ENCODE measurements around the gene GALR1. TPM values are rescaled to one million over a fixed set of nuclear protein-coding genes. Genes with fewer than 3 reads are reported as not detected.

GALR1 gene
- polyA plus RNA-seq, 1 of the 3 experiments (the other 2 are of a cell fraction), result not detected

GRCh38 chr18:77209587-77209986 lies 40.1 kb upstream of the GALR1 start:
- no peak overlapping the region for H3K4me2 ChIP-seq
- no peaks in the 10 kb centered on the region for H3K36me3 ChIP-seq (replicated peaks in 1 of 2; ENCODE audit: control insufficient read depth in 1 of 2, insufficient read depth in 2 of 2, low read length in 1 of 2)
- H3K4me1 ChIP-seq (ENCODE audit: control insufficient read depth in 1 of 2, insufficient read depth in 2 of 2, low read depth in 1 of 2, low read length in 1 of 2), result no peaks in the 10 kb centered on the region; a peak in 1 of 4 replicates
- H3K9me2 ChIP-seq, result no peaks in the 10 kb centered on the region
- H3K27ac ChIP-seq (ENCODE audit: low read depth in 2 of 2, low read length in 1 of 2), result no peak overlapping the region
- H3K79me2 ChIP-seq (ENCODE audit: insufficient read depth), result no peaks in the 10 kb centered on the region
- no peak for DNase-seq
- ChIA-PET CTCF (interaction anchor here (0.6 to 4.1 kb wide), 3 partner anchors 113 to 442 kb away, joined by 3 to 40 read pairs (median 3); no protein-coding TSS in a partner anchor), POLR2A (no interaction called here)
- no peaks in the 10 kb centered on the region for H3F3A ChIP-seq (replicated peaks; ENCODE audit: insufficient read depth)
- WGBS (ENCODE audit: low lambda C conversion rate), result 78% methylated on average over 10 of the region's 12 CpGs
- no peak overlapping the region for H3K4me3 ChIP-seq (ENCODE audit: low read depth in 2 of 2, low read length in 1 of 2)
- H3K9me3 ChIP-seq, result no peaks in the 10 kb centered on the region
- H2AFZ ChIP-seq (ENCODE audit: low read depth), result no peak overlapping the region; the same call in 1 of the 2 replicates
- H4K20me1 ChIP-seq (ENCODE audit: insufficient read depth), result no peaks in the 10 kb centered on the region
- H3K9ac ChIP-seq, result no peak overlapping the region
- no peaks in the 10 kb centered on the region for H3K27me3 ChIP-seq (ENCODE audit: insufficient read depth)
- TF ChIP-seq NRF1 (IDR thresholded peaks at IDR 0.05; ENCODE audit: low read depth, low read length) (no peak), RAD21 (IDR thresholded peaks at IDR 0.05; ENCODE audit: low read length) (no peak), ZBTB33 (IDR thresholded peaks at IDR 0.05; ENCODE audit: borderline replicate concordance, low read depth) (no peak), NFIC (IDR thresholded peaks at IDR 0.05; ENCODE audit: borderline replicate concordance) (no peak), IRF3 (IDR thresholded peaks at IDR 0.05; ENCODE audit: low read depth, low read length) (no peak), TAF1 (IDR thresholded peaks at IDR 0.05; ENCODE audit: borderline replicate concordance, low read depth, low read length) (no peak), FOSL2 (IDR thresholded peaks at IDR 0.05; ENCODE audit: borderline replicate concordance, low read depth) (no peak), TCF12 (IDR thresholded peaks at IDR 0.05) (no peak), JUND (IDR thresholded peaks at IDR 0.05) (no peak), REST (IDR thresholded peaks at IDR 0.05; ENCODE audit: low read depth, low read length) (no peak), MEF2A (IDR thresholded peaks at IDR 0.05; ENCODE audit: borderline replicate concordance, low read depth) (no peak), GATA2 (CRISPR knock-in tag; IDR thresholded peaks at IDR 0.05) (no peak), TEAD4 (IDR thresholded peaks at IDR 0.05; ENCODE audit: borderline replicate concordance, insufficient read depth) (no peak)
- TF ChIP-seq, protein P1, sequence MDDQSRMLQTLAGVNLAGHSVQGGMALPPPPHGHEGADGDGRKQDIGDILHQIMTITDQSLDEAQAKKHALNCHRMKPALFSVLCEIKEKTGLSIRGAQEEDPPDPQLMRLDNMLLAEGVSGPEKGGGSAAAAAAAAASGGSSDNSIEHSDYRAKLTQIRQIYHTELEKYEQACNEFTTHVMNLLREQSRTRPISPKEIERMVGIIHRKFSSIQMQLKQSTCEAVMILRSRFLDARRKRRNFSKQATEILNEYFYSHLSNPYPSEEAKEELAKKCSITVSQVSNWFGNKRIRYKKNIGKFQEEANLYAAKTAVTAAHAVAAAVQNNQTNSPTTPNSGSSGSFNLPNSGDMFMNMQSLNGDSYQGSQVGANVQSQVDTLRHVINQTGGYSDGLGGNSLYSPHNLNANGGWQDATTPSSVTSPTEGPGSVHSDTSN (IDR thresholded peaks at IDR 0.05), result no peak
